Stomach (tissue), 4 donors: ENCODE measurements around the gene GLDC.

Experiments used
- POLR2AphosphoS5 ChIP-seq, 3 donors: sonication (generic); formaldehyde crosslinking; IDR thresholded peaks; one replicate each; pipeline ENCODE4 v1.6.1; 2016; ENCODE audit warnings: antibody characterized with exemption in 3 of 3
- TF ChIP-seq, protein P1 (sequence below), 7 experiments: fragments of 450-650 bp in 4 of 7; fragments of 200-600 bp in 3 of 7; sonication (generic) in 3 of 7; IDR thresholded peaks; one replicate each; pipeline ENCODE4 v1.5.1; 2016 to 2019; ENCODE audit warnings: antibody characterized with exemption in 7 of 7, control low read depth in 2 of 7, mild to moderate bottlenecking in 1 of 7

DNA sequence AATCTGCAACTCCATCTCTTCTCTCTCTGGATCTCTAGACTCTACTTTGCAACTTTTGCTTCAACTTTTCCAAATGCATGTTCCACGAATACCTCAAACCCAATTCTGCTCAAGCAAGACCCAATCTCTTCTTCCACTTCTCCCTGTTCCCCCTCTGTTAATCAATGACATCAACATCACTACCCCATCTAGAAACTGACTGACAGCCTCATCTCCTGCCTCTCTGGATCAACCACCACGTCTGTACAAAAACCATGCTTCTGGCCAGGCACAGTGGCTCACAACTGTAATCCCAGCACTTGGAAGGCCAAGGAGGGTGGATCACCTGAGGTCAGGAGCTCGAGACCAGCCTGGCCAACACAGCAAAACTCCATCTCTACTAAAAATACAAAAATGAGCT lies 12.2 kb downstream of the GLDC start:
- TF ChIP-seq, protein P1, sequence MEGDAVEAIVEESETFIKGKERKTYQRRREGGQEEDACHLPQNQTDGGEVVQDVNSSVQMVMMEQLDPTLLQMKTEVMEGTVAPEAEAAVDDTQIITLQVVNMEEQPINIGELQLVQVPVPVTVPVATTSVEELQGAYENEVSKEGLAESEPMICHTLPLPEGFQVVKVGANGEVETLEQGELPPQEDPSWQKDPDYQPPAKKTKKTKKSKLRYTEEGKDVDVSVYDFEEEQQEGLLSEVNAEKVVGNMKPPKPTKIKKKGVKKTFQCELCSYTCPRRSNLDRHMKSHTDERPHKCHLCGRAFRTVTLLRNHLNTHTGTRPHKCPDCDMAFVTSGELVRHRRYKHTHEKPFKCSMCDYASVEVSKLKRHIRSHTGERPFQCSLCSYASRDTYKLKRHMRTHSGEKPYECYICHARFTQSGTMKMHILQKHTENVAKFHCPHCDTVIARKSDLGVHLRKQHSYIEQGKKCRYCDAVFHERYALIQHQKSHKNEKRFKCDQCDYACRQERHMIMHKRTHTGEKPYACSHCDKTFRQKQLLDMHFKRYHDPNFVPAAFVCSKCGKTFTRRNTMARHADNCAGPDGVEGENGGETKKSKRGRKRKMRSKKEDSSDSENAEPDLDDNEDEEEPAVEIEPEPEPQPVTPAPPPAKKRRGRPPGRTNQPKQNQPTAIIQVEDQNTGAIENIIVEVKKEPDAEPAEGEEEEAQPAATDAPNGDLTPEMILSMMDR (IDR thresholded peaks at IDR 0.05), result no peak
- TF ChIP-seq POLR2AphosphoS5 (IDR thresholded peaks at IDR 0.05), result no peak
